HepG2 (cell line): Measurements from ENCODE around the gene RGL3. TPM values are rescaled to one million over a fixed set of nuclear protein-coding genes. Genes with fewer than 3 reads are reported as not detected.

ENCODE experiments used
- HNF1B ChIP-seq: sonication (generic); formaldehyde crosslinking; IDR thresholded peaks from 2 replicates; pipeline ENCODE4 v1.5.1; 2020; ENCODE audit warnings: mild to moderate bottlenecking, moderate library complexity, missing genetic modification reagents
- KDM5B ChIP-seq: sonication (generic); formaldehyde crosslinking; IDR thresholded peaks from 2 replicates; pipeline ENCODE4 v1.4.0; 2020; ENCODE audit warnings: missing genetic modification reagents, mild to moderate bottlenecking, borderline replicate concordance
- MAF1 ChIP-seq: sonication (generic); formaldehyde crosslinking; IDR thresholded peaks from 2 replicates; pipeline ENCODE4 v1.5.0; 2020; ENCODE audit warnings: missing genetic modification reagents, borderline replicate concordance
- MTA1 ChIP-seq: sonication (generic); formaldehyde crosslinking; IDR thresholded peaks from 2 replicates; pipeline ENCODE4 v1.4.0; 2020; ENCODE audit warnings: missing genetic modification reagents, mild to moderate bottlenecking, borderline replicate concordance
- MXD1 ChIP-seq: sonication (generic); formaldehyde crosslinking; IDR thresholded peaks from 2 replicates; pipeline ENCODE4 v1.4.0; 2020; ENCODE audit warnings: mild to moderate bottlenecking, missing genetic modification reagents
- TFDP2 ChIP-seq: sonication (generic); formaldehyde crosslinking; IDR thresholded peaks from 2 replicates; pipeline ENCODE4 v1.4.0; 2020; ENCODE audit warnings: missing genetic modification reagents
- ZBTB2 ChIP-seq: sonication (generic); formaldehyde crosslinking; IDR thresholded peaks from 2 replicates; pipeline ENCODE4 v1.8.0; 2022; ENCODE audit warnings: low read depth, missing genetic modification reagents
- ZBTB20 ChIP-seq: sonication (generic); formaldehyde crosslinking; IDR thresholded peaks from 2 replicates; pipeline ENCODE4 v1.8.1; 2023; ENCODE audit warnings: missing genetic modification reagents, low read depth, mild to moderate bottlenecking, borderline replicate concordance
- ZBTB7B ChIP-seq: sonication (generic); formaldehyde crosslinking; IDR thresholded peaks from 2 replicates; pipeline ENCODE4 v1.4.0; 2020; ENCODE audit warnings: missing genetic modification reagents
- ZGPAT ChIP-seq: IDR thresholded peaks from 2 replicates; pipeline ENCODE4 v1.6.1; 2016; ENCODE audit warnings: mild to moderate bottlenecking
- polyA plus RNA-seq, 8 experiments: library from polyadenylated mRNA; depleted of rRNA in 3 of 8; stranded (reverse) in 7 of 8; unstranded in 1 of 8; fragments of >200 nt; fragmentation: Illumina TruSeq in 4 of 8; extraction: Trizol in 4 of 8; gene quantifications; 2 replicates each; pipeline versions ENCODE4 v1.2.1 to v1.2.3, GENCODE V29; 2011 to 2016; ENCODE audit warnings: low read depth in 4 of 8, missing spikeins in 1 of 8, mixed read lengths in 1 of 8; ENCODE audit not compliant: insufficient read depth in 1 of 8
- total RNA-seq, 5 experiments: library from RNA; depleted of rRNA; stranded (reverse); fragments of >200 nt; fragmentation: Illumina TruSeq; extraction: Trizol; gene quantifications; 2 replicates each; pipeline ENCODE4 v1.2.3, GENCODE V29; 2016; ENCODE audit warnings: low read depth in 1 of 5
- TF ChIP-seq, protein P1 (sequence below): sonication (generic); formaldehyde crosslinking; conservative IDR thresholded peaks from 2 replicates; pipeline ENCODE4 v1.8.0; 2022; ENCODE audit warnings: mild to moderate bottlenecking, moderate library complexity, missing genetic modification reagents
- TF ChIP-seq, protein P2 (sequence below): IDR thresholded peaks from 2 replicates; pipeline ENCODE4 v1.6.1; 2016; ENCODE audit warnings: low read depth, borderline replicate concordance
- TF ChIP-seq, protein P3 (sequence below): IDR thresholded peaks from 2 replicates; pipeline ENCODE4 v1.6.1; 2016; ENCODE audit warnings: missing genetic modification reagents, missing compliant biosample characterization

The RGL3 gene
- total and polyA plus RNA-seq, 2 of the 13 experiments (the other 11 are each of a cell fraction or from before 2014, with no cell fraction given), result 4.2 to 7.6 TPM

- TF ChIP-seq MXD1 (CRISPR knock-in tag) (peak; percentile 26; the same call in 1 of the 2 replicates), ZBTB7B (CRISPR knock-in tag) (0 out of 2 replicates have a peak, but pooled peaks have one; percentile 8), TFDP2 (CRISPR knock-in tag) (no peak), KDM5B (CRISPR knock-in tag) (peak; percentile 3; the same call in 1 of the 2 replicates), MAF1 (CRISPR knock-in tag) (no peak), ZGPAT (no peak), MTA1 (CRISPR knock-in tag) (0 out of 2 replicates have a peak, but pooled peaks have one; percentile 6), ZBTB2 (CRISPR knock-in tag) (0 out of 2 replicates have a peak, but pooled peaks have one; percentile 1), HNF1B (CRISPR knock-in tag) (0 out of 2 replicates have a peak, but pooled peaks have one; percentile 10), ZBTB20 (CRISPR knock-in tag) (no peak)
- TF ChIP-seq, protein P1, sequence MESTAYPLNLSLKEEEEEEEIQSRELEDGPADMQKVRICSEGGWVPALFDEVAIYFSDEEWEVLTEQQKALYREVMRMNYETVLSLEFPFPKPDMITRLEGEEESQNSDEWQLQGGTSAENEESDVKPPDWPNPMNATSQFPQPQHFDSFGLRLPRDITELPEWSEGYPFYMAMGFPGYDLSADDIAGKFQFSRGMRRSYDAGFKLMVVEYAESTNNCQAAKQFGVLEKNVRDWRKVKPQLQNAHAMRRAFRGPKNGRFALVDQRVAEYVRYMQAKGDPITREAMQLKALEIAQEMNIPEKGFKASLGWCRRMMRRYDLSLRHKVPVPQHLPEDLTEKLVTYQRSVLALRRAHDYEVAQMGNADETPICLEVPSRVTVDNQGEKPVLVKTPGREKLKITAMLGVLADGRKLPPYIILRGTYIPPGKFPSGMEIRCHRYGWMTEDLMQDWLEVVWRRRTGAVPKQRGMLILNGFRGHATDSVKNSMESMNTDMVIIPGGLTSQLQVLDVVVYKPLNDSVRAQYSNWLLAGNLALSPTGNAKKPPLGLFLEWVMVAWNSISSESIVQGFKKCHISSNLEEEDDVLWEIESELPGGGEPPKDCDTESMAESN (CRISPR knock-in tag), result no peak
- TF ChIP-seq, protein P2, sequence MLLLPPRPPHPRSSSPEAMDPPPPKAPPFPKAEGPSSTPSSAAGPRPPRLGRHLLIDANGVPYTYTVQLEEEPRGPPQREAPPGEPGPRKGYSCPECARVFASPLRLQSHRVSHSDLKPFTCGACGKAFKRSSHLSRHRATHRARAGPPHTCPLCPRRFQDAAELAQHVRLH (CRISPR knock-in tag), result no peak
- TF ChIP-seq, protein P3, sequence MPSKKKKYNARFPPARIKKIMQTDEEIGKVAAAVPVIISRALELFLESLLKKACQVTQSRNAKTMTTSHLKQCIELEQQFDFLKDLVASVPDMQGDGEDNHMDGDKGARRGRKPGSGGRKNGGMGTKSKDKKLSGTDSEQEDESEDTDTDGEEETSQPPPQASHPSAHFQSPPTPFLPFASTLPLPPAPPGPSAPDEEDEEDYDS (CRISPR knock-in tag), result no peak
Observed at GRCh38 chr19:11383706-11384048, 35.4 kb downstream of the RGL3 start (continued).
